ENCODE results near the gene GNAS-AS1. TPM values are rescaled to one million over a fixed set of nuclear protein-coding genes. Genes with fewer than 3 reads are reported as not detected.

GNAS-AS1 gene
- total and polyA plus RNA-seq, 2 of the 8 experiments (the other 6 are each of a cell fraction or from before 2014, with no cell fraction given), result 4.7 to 13.7 TPM

DNA sequence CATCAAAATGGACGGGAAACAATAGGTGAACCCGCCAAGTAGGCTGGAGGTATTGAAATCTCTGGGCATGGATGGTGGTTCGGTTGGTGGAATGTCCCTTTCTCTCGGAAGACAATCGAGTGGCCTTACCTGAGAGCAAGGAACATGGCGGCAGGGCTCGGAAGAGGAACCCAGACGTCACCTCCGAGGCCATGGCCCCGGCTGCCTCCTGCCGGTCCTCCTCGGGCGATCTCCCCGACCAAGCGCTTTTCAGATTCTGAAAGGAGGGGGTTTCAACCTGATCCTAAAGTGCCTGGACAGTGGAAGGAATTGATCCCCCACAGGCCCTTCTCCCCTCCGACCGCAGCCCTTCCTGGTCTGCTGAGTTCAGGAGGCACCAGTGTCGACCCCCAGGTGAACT lies 47.2 kb downstream of the GNAS-AS1 start:
- Histone ChIP-seq H4K91ac (replicated peaks; ENCODE audit: insufficient read length, low read length) (peak overlapping the region; percentile 15), H4K20me1 (replicated peaks in 1 of 2; ENCODE audit: control insufficient read depth in 1 of 2, insufficient read depth in 2 of 2, low read length in 2 of 2) (no peaks in the 10 kb centered on the region), H3K4me1 (replicated peaks in 1 of 4; ENCODE audit: control insufficient read depth in 3 of 4, insufficient read depth in 4 of 4, low read length in 3 of 4) (peaks cover 6 to 14% (median 11%) of the 10 kb centered on the region in 4 experiments; a peak in 6 of 7 replicates), H3K4ac (replicated peaks; ENCODE audit: insufficient read length, low read depth, low read length) (no peak overlapping the region), H3K79me2 (ENCODE audit: control insufficient read depth in 1 of 2, insufficient read depth in 2 of 2, low read length in 2 of 2) (no peaks in the 10 kb centered on the region), H3K14ac (ENCODE audit: insufficient read length) (no peak overlapping the region), H2AFZ (ENCODE audit: low read length) (no peak overlapping the region), H4K5ac (ENCODE audit: insufficient read length, low read depth, low read length) (no peak overlapping the region), H3K18ac (ENCODE audit: extremely low read depth, low read length) (peak overlapping the region; percentile 71; the same call in 1 of the 2 replicates), H3K27me3 (replicated peaks in 1 of 4; ENCODE audit: control insufficient read depth in 3 of 4, extremely low read depth in 1 of 4, insufficient read depth in 3 of 4, low read length in 3 of 4) (no peaks in the 10 kb centered on the region), H2BK12ac (ENCODE audit: low read depth, low read length) (no peak overlapping the region), H3K79me1 (ENCODE audit: low read depth, low read length) (no peaks in the 10 kb centered on the region), H3K4me3 (ENCODE audit: extremely low read depth in 1 of 4, insufficient read depth in 2 of 4, low read depth in 3 of 4, low read length in 4 of 4) (no peak overlapping the region), H3K23me2 (ENCODE audit: low read depth, low read length) (no peaks in the 10 kb centered on the region), H3K9me3 (ENCODE audit: insufficient read depth in 2 of 2, low read depth in 1 of 2, low read length in 1 of 2) (no peaks in the 10 kb centered on the region), H3K9ac (replicated peaks in 1 of 4; ENCODE audit: extremely low read depth in 1 of 4, low read depth in 3 of 4, low read length in 3 of 4) (no peak overlapping the region), H2BK5ac (ENCODE audit: low read depth, low read length) (no peak overlapping the region), H3K27ac (ENCODE audit: low read depth, low read length) (no peak overlapping the region), H3K56ac (replicated peaks; ENCODE audit: insufficient read length, low read depth, low read length) (no peak overlapping the region), H2BK15ac (ENCODE audit: low read length) (no peak overlapping the region), H3K4me2 (ENCODE audit: insufficient read depth in 1 of 2, low read depth in 2 of 2, low read length in 2 of 2) (no peak overlapping the region), H2BK20ac (ENCODE audit: low read length) (no peak overlapping the region), H2AK5ac (ENCODE audit: low read depth, low read length) (no peak overlapping the region), H2BK120ac (replicated peaks; ENCODE audit: low read depth, low read length) (no peak overlapping the region), H3K23ac (ENCODE audit: insufficient read length) (no peak overlapping the region), H3K36me3 (ENCODE audit: control insufficient read depth in 2 of 4, insufficient read depth in 4 of 4, low read length in 3 of 4) (no peaks in the 10 kb centered on the region; a peak in 1 of 8 replicates), H4K8ac (ENCODE audit: extremely low read depth, insufficient read depth, low read length) (no peak overlapping the region)
- POLR2A ChIA-PET (ENCODE audit: partially characterized antibody), result interaction anchor here (1.3 kb wide), 1 partner anchor 12 kb away, joined by 6 read pairs; no protein-coding TSS in a partner anchor
- WGBS, 2 experiments (ENCODE audit: extremely low coverage in 1 of 2, insufficient coverage in 1 of 2, insufficient read length in 1 of 2, insufficient replicate concordance in 2 of 2, low coverage in 1 of 2, low lambda C conversion rate in 2 of 2, missing lambda C conversion rate in 1 of 2), result 91% methylated on average over 18 of the region's 18 CpGs; no CpG with 5 or more reads in 1 of the 2 experiments
- DNase-seq (ENCODE audit: low read depth in 1 of 2, low spot score in 2 of 2) (no peak), FAIRE-seq (no peak)
- CTCF ChIA-PET (ENCODE audit: partially characterized antibody), result no interaction called here
- no peak for TF ChIP-seq SUZ12 (IDR thresholded peaks at IDR 0.05; ENCODE audit: low read length)
- no peak for TF ChIP-seq GTF2F1 (IDR thresholded peaks at IDR 0.05; ENCODE audit: borderline replicate concordance, low read depth, low read length)
- TF ChIP-seq TEAD4 (IDR thresholded peaks at IDR 0.05; ENCODE audit: low read depth, low read length), result no peak
- no peak for TF ChIP-seq FOSL1 (IDR thresholded peaks at IDR 0.05; ENCODE audit: insufficient read depth, low read depth, low read length)
- TF ChIP-seq EGR1 (IDR thresholded peaks at IDR 0.05; ENCODE audit: borderline replicate concordance, low read depth, low read length), result no peak
- TF ChIP-seq, protein P1, sequence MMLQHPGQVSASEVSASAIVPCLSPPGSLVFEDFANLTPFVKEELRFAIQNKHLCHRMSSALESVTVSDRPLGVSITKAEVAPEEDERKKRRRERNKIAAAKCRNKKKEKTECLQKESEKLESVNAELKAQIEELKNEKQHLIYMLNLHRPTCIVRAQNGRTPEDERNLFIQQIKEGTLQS (IDR thresholded peaks at IDR 0.05; ENCODE audit: insufficient read depth, low read depth, low read length), result no peak
- no peak for TF ChIP-seq RXRA (IDR thresholded peaks at IDR 0.05; ENCODE audit: insufficient read depth, low read depth, low read length)
- TF ChIP-seq YY1 (IDR thresholded peaks at IDR 0.05; ENCODE audit: low read depth, low read length), result no peak
- TF ChIP-seq, protein P2, sequence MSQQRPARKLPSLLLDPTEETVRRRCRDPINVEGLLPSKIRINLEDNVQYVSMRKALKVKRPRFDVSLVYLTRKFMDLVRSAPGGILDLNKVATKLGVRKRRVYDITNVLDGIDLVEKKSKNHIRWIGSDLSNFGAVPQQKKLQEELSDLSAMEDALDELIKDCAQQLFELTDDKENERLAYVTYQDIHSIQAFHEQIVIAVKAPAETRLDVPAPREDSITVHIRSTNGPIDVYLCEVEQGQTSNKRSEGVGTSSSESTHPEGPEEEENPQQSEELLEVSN (IDR thresholded peaks at IDR 0.05), result no peak
